ENCODE measurements around the gene USP13.

USP13 gene

GRCh38 chr3:179715582-179715981 is 62.7 kb downstream of the USP13 start:
- H3K4me3 ChIP-seq (ENCODE audit: low read depth, low read length), result no peak overlapping the region
- no peak for TF ChIP-seq CTCF (IDR thresholded peaks at IDR 0.05; ENCODE audit: low read depth, low read length)

- no peak overlapping the region for H3K4me3 ChIP-seq (ENCODE audit: low read depth, low read length)
- TF ChIP-seq CTCF (IDR thresholded peaks at IDR 0.05; ENCODE audit: low read depth, low read length), result no peak
These were observed 63.4 kb downstream of the USP13 start for GRCh38 chr3:179716226-179716625.

DNA sequence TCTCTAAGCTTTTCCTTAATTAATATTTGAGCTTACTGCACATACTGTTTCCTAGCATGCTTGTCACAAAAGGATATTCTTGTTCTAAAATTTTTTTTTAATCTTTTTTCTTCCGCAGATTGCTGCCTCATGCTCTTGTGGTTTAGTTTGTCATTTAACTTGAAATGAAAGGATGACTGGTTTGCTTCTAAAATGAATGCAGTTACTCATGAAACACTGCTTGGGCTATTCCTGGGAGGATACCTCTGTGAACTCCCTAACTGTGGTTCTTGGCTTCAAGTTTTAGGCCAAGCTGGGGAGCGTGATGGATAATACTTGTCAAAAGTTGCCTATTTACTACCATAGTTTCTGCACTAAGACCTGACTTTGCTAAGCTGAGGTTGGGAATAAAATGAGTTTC is 64.0 kb downstream of the USP13 start:
- TF ChIP-seq CTCF (IDR thresholded peaks at IDR 0.05; ENCODE audit: low read depth, low read length), result no peak
- no peak overlapping the region for H3K4me3 ChIP-seq (ENCODE audit: low read depth, low read length)

DNA sequence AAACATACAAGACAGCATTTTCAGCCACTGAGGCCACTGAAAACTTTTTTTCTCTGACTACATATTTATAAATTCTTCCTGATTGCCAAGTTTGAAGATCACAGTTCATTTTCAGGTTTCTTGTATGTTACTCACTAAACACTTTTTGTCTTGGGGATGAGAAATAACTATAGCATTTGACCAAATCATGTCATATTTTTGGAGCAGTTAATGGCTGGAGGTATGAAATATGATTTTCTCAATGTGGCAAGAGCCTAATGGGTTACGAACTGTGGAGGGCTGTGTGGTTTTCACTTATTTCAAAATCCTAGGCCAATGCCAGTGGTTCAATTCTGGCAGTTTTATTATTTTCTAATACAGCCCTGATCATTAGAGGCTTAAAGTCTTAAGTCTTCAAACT is 64.4 kb downstream of the USP13 start:
- H3K4me3 ChIP-seq (ENCODE audit: low read depth, low read length), result no peak overlapping the region
- TF ChIP-seq CTCF (IDR thresholded peaks at IDR 0.05; ENCODE audit: low read depth, low read length), result no peak

DNA sequence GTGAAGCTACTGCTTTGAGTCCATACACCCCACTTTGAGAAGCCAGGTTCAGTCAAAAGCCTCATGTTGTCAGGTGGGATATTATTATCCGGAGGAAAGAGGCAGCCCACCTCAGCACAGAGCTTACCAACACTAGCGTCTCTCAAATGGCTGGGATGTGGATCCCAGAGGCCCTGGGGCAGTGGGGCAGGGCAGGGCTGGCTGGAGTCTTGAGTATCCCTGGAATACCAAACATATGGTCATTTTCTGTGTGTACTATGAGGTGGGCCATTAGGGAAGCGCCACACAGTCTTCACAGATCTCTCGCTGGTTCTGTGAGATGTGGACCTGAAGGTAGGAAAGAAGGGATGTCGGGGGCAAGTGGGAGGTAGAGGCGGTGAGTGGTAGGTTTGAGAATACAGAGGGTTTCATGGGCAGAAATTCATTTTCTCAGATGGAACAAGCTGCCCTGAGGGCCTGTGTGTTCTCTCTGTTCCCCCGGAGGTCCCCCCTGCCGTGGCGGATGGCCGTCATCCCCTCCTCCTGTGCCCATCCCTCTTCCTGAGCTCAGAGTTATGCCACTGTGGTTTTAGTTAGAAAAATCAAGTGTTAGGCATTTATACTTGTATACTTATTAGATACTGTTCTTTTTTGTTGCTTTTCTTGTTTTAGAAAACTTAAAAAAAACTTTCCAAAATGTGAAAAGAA is 66.4 kb downstream of the USP13 start:
- TF ChIP-seq CTCF (IDR thresholded peaks at IDR 0.05; ENCODE audit: low read depth, low read length), result no peak
- H3K4me3 ChIP-seq (ENCODE audit: low read depth, low read length), result no peak overlapping the region

DNA sequence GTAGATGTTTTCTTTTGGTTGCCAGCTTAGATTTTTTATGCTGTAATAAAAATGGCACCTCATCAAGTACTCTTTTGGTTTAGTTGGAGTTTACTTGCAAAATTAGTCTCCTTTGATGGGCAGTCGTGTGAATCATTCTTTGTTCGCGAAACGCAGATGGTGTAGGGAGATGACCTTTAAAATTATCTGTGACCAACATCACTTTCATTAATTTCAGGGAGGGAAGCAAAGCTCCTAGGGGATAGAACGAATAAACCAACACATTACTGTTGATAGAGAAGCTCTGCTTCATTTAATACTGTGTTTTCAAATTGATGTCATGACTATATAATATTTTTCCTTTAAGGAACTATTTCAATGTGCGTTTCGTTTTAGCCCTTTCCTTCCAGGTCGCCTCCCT is 67.4 kb downstream of the USP13 start:
- H3K4me3 ChIP-seq (ENCODE audit: low read depth, low read length), result no peak overlapping the region
- no peak for TF ChIP-seq CTCF (IDR thresholded peaks at IDR 0.05; ENCODE audit: low read depth, low read length)

- no peak overlapping the region for H3K4me3 ChIP-seq (ENCODE audit: low read depth, low read length)
- no peak for TF ChIP-seq CTCF (IDR thresholded peaks at IDR 0.05; ENCODE audit: low read depth, low read length)
These were observed 70.8 kb downstream of the USP13 start for GRCh38 chr3:179723617-179724016.
